SW 1271 (cell line): ENCODE measurements around the gene ARHGAP42.
"Not testable (repeated sequence)": the region's sequence is repeated elsewhere in the genome, so short reads cannot be mapped to it uniquely, and the experiment has no call there.

Experiments used
- DNase-seq, 2 experiments: peaks; one replicate each; lab custom pipeline; 2025; lab: John Stamatoyannopoulos, UW

ARHGAP42 gene

GRCh38 chr11:100965346-100965745 lies 278.3 kb downstream of the ARHGAP42 start:
- no peak for DNase-seq

- no peak for DNase-seq
Measured at GRCh38 chr11:100966366-100966765, 279.3 kb downstream of the ARHGAP42 start.

GRCh38 chr11:100969008-100969407 lies 281.9 kb downstream of the ARHGAP42 start:
- no peak for DNase-seq

DNA sequence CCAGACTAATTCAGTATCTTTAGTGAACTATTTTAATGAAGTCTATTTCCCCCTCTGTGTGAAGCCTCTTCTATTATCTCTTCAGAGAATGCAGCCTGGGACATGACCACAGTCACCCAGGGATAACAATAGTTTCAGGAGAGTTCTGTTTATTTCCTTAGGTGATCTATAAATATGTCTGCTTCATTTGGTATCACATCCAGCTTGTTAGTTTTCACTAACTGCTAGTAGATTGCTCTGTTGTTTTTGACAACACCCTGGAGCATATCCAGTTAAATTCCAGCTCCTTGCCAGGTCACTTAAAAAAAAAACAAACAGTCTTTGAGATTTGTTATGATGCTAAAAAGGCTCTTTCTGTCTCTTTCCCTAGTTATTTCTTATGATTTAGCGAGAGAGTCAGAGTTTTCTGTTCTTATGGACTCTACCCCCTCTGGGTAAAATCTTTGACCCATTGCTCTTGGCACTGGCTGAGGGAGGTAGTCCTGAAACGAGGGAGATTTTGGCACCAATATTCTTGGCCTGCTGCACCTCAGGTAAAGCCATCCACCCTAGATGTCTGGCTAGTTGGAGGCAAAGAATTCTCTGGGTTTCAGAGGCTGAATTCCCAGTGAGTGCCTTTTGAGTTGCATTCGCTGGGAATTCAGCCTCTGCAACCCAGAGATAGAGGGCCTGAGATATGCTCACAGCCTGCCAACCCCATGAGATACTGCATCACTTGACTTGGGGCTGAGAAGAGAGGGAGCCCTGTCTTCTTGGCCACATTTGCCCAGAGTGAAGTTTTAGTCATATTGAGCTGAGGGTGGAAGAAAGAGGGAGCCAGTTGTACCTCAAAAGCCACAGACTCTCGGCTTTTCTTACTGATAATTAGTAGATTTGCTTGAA lies 283.4 kb downstream of the ARHGAP42 start:
- DNase-seq: no peak

GRCh38 chr11:100972046-100972445 lies 285.0 kb downstream of the ARHGAP42 start:
- no peak for DNase-seq

- no peak for DNase-seq
Measured at GRCh38 chr11:100978442-100978841, 291.4 kb downstream of the ARHGAP42 start.

DNA sequence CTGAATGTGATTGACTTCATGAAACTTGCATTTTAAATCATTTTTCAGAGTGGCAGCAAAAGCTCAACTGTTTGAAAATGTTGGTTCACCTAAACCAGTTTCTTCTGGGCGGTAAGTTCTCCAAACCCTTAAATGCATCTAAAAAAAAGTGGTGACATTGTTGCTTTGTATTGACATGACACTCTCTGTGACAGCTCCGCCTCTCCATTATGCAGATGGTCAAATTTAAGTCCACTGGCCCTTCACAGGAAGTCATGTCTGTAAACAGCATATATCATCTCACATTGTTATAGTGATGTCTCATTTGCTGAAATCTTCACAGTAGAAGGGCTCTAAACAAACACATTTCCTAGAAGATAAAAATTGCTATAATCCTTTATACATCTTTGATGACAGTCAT lies 291.9 kb downstream of the ARHGAP42 start:
- DNase-seq: no peak

DNA sequence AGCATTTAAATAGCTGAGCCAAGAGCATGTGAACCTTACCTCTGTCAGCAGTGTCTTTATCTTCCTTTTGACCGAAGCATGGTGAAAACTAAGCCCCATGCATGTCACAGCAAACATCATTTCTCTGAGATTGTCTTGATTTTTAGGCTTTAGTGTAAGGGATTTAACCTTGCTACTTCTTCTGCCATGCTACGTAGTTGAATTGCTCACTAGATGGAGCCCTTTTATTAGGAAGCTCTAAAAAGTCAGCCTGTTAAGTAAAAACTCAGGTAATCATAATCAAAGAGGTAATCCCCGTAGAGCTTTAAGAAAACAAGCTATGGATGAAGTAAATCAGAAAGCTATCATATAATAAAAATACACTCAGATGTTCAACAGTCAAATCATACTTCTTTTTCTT lies 293.1 kb downstream of the ARHGAP42 start:
- DNase-seq: peak in 1 of 2 experiments; percentile 52

DNA sequence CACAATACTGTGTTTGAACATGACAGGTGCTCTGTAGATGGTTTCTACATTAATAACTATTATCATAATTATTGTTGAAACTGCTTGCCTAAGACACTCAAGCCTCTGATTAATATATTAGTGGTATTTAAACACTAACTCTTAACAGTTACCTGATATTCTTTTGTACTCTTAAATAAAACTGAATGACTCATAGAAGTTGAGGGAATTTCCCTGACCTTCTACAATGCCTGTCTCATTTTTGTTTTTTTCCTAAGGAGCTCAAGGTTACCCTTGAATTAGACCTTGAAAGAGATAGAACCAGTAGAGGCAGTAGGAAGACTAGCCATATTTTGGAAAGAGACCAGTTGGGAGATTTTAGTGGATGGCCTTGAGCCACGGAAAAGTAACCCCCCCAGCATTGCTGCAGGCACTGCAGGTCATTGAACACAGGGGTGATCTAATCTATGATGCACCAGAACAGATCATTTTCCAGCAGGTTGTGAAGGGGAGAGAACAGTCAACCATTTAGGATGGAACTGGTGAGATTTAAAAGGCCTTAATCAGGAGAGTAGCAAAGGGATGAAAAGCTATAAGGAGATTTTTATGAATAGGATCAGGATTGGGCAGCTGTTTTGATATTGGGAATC lies 294.2 kb downstream of the ARHGAP42 start:
- DNase-seq: no peak

- DNase-seq: no peak
Measured at GRCh38 chr11:100984668-100985067, 297.6 kb downstream of the ARHGAP42 start.

GRCh38 chr11:100990931-100991330 lies 303.8 kb downstream of the ARHGAP42 start:
- no peak for DNase-seq

- no peak for DNase-seq
Measured at GRCh38 chr11:100991541-100991940, 304.5 kb downstream of the ARHGAP42 start.

DNA sequence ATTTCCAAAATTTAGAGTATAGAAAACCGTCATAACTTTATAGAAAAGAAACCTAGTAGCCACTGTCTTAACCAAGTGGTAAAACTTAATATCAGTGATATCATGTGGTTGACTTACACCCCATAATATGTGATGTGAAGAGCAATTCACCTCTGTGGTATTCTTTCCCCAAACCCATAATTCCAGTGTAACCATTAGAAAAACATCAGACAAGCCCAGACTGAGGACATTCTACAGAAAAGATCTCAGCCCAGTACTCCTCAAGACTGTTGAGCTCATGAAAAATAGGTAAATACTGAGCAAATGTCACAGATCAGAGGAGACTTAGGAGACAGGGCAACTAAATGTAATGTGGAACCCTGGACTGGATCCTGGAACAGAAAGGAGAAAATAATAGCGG lies 307.9 kb downstream of the ARHGAP42 start:
- no peak for DNase-seq

GRCh38 chr11:100999756-101000155 lies 312.7 kb downstream of the ARHGAP42 start:
- DNase-seq: no peak

DNA sequence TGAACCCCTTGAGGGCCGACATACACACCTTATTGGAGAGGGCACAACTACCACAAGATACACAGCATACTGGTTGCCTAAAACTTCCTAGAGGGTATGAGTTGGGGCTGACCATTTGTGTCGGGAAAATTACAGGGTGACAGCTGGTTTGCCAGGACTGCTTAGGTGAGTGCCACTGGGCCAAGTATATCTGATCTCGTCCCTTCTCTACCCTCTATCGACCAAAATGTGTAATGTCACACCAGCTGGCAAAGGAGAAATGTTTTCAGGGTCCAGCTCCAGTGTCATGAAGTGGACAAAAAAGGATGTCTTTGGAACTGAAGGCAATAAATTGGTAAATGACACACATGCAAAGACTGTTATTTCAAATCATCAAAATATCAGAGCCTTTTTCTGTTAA lies 316.4 kb downstream of the ARHGAP42 start:
- peak in 1 of 2 experiments; percentile 37 for DNase-seq

- DNase-seq: no peak
Measured at GRCh38 chr11:101008961-101009689, 322.0 kb downstream of the ARHGAP42 start.

DNA sequence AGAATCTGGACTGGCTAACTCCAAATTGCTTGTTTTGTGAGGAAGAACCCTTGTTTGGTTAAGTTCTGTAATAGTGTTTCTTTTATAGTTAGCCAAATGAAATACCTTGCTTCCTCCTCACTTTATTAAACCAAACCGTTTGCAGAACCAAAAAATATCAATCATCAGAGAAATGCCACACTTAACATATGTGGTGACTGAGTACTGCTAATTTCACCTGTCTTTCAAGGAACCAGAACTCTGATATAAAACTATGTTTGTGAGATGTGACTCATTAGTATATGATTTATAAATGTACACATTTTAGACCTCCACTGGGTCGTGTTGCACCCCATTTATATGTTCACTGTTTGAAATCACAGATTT lies 322.6 kb downstream of the ARHGAP42 start:
- DNase-seq: no peak

DNA sequence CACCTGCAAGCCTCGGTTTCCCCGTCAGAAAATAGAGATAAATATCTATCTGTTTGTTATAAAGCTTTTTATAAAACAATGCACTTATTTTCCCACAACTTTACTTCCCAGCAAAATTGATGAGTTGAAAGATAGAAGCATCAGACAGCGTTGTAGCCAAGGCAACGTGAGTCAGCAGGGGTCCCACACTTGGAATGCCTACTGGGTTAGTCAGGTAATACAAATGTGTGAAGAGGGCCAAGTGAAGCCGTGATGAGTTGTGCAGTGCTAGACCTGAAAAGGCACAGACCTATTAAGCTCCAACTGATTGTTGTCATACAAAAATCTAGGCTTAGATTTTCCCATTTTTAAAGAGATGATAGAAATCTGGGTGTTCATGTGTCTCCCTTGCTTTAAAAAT lies 323.8 kb downstream of the ARHGAP42 start:
- DNase-seq: no peak

GRCh38 chr11:101011881-101012280 lies 324.8 kb downstream of the ARHGAP42 start:
- DNase-seq: no peak

DNA sequence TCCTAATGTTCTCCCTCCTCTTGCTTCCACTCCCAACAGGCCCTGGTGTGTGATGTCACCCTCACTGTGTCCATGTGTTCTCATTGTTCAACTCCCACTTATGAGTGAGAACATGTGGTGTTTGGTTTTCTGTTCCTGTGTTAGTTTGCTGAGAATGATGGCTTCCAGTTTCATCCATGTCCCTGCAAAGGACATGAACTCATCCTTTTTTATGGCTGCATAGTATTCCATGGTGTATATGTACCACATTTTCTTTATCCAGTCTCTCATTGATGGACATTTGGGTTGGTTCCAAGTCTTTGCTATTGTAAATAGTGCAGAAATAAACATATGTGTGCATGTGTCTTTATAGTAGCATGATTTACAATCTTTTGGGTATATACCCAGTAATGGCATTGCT lies 326.6 kb downstream of the ARHGAP42 start:
- DNase-seq: not testable (repeated sequence)

DNA sequence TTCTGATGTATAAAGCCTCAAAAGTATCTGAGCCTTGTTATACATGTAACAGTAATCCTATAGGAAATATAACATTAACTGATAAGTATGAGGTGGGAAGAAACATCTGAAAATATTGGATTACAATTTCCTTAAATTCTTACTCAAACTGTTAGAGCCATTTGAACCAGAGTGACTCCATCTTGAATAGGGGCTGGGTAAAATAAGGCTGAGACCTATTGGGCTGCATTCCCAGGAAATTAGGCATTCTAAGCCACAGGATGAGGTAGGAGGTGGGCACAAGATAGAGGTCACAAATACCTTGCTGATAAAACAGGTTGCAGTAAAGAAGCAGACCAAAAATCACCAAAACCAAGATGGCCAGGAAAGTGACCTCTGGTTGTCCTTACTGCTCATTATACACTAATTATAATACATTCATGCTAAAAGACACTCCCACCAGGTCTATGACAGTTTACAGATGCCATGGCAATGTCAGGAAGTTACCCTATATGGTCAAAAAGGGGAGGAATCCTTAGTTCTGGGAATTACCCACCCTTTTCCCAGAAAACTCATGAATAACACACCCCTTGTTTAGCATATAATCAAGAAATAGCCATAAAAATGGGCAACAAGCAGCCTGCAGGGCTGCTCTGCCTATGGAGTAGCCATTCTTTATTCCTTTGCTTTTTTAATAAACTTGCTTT lies 327.7 kb downstream of the ARHGAP42 start:
- DNase-seq: no peak

DNA sequence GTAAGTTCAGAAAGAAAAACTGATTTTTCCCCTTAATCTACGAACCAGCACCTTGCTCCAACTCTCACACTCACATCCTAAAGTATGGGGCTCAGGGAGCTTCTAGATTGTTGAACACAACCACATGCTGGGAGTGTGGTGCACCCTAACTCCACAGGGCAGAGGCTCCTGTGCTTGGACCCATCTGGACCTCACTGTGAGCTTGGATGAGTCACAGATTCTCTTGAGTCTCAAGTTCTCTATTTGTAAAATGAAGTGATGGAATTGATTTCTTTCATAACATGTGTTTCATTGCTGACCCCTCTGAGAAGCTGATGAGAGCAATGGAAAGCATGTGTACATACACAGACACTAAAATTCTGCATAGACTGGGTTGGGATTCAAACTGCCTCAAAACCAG lies 332.8 kb downstream of the ARHGAP42 start:
- DNase-seq: no peak
